ENCODE results near the gene GSTK1.

DNA sequence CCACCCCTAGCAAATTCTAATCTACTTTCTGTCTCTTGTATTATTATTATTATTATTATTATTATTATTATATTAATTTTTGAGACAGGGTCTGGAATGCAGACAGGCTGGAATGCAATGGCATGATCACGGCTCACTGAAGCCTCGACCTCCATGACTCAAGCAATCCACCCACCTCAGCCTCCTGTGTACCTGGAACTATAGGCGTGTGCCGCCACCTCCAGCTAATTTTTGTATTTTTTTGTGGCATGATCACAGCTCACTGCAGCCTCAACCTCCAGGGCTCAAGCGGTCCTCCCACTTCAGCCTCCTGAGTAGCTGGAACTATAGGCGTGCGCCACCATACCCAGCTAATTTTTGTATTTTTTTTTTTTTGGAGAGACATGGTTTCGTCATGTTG is 18.9 kb downstream of the GSTK1 start:
- no peak for TF ChIP-seq CTCF (conservative IDR thresholded peaks at IDR 0.05; ENCODE audit: low read length)
- no peak for TF ChIP-seq EZH2phosphoT487 (IDR thresholded peaks at IDR 0.05; ENCODE audit: borderline replicate concordance)
